Ectodermal cell (in vitro differentiated cells): ENCODE results near the gene MLN.

Experiments used
- H3K27ac ChIP-seq: 2 replicates; pipeline ENCODE4 v1.7.0; 2013; ENCODE audit warnings: mild to moderate bottlenecking, low read depth, low read length; ENCODE audit not compliant: insufficient read depth, poor library complexity, severe bottlenecking
- H3K27me3 ChIP-seq: 2 replicates; pipeline ENCODE4 v1.7.0; 2013; ENCODE audit warnings: mild to moderate bottlenecking, low read length; ENCODE audit not compliant: insufficient read depth, control insufficient read depth, poor library complexity, severe bottlenecking
- H3K36me3 ChIP-seq: one replicate; pipeline ENCODE4 v1.7.0; 2013; ENCODE audit warnings: low read length; ENCODE audit not compliant: control insufficient read depth, insufficient read depth
- H3K4me1 ChIP-seq: one replicate; pipeline ENCODE4 v1.7.0; 2013; ENCODE audit warnings: low read length; ENCODE audit not compliant: control insufficient read depth, insufficient read depth
- H3K4me3 ChIP-seq: 2 replicates; pipeline ENCODE4 v1.7.0; 2013; ENCODE audit warnings: low read depth, low read length, control low read depth; ENCODE audit not compliant: insufficient read depth
- H3K9me3 ChIP-seq: 2 replicates; pipeline ENCODE4 v1.7.0; 2013; ENCODE audit warnings: mild to moderate bottlenecking, low read length, moderate library complexity; ENCODE audit not compliant: control insufficient read depth
- WGBS, 2 experiments: methylation state at CpG; one replicate each; pipeline ENCODE4 v1.1.7; 2013; ENCODE audit warnings: missing lambda C conversion rate in 2 of 2; 5-methylcytosine and 5-hydroxymethylcytosine counted together

The MLN gene

DNA sequence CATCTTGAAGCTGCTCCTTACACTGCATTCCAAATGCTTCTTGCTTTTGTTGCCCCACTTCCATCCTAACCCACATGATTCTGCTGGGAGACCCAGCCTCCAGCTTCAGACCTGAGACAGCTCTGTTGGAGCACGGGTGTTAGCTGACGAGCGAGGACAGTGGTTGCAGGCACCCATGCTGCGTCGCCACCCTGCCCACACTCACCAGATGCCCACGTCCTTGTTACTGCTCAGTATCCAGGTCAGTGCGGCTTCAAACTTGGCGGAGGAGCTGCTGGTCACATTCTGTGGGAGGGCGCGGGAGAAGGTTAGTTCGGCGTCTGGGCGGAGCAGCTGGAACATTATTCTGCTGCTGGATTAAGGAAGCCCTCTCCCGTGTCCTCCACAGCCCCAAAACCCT lies 23.9 kb downstream of the MLN start:
- H3K4me3 ChIP-seq = no peak overlapping the region
- no peaks in the 10 kb centered on the region for H3K9me3 ChIP-seq
- H3K4me1 ChIP-seq = peaks cover 56% of the 10 kb centered on the region
- H3K36me3 ChIP-seq = peaks cover 36% of the 10 kb centered on the region
- H3K27ac ChIP-seq = no peak overlapping the region
- WGBS, 2 experiments = 90 to 91% methylated on average over 14 of the region's 14 CpGs
- no peaks in the 10 kb centered on the region for H3K27me3 ChIP-seq

DNA sequence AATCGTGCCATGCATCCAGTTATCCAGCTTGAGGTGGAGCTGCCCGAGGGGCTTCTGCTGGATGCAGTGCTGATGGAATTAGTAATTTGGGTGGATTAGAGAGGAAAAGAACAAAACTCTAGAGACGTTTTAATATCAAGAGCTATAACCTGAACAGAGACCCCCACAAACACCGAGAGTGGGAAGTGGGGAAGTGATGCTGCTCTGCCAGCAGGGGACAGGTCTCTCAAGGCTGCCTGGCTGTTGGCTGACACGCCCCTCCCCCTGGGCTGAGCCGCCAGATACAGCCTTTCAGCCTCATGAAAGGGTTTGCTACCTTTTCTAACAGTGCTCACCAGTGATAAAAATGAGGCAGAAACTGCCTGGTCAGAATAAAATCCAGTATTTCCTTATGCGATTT lies 24.5 kb downstream of the MLN start:
- H3K9me3 ChIP-seq = no peaks in the 10 kb centered on the region
- no peak overlapping the region for H3K27ac ChIP-seq
- no peaks in the 10 kb centered on the region for H3K27me3 ChIP-seq
- peaks cover 53% of the 10 kb centered on the region for H3K4me1 ChIP-seq
- H3K4me3 ChIP-seq = no peak overlapping the region
- H3K36me3 ChIP-seq = peaks cover 39% of the 10 kb centered on the region
- WGBS, 2 experiments = 57 to 58% methylated on average over 7 of the region's 7 CpGs

DNA sequence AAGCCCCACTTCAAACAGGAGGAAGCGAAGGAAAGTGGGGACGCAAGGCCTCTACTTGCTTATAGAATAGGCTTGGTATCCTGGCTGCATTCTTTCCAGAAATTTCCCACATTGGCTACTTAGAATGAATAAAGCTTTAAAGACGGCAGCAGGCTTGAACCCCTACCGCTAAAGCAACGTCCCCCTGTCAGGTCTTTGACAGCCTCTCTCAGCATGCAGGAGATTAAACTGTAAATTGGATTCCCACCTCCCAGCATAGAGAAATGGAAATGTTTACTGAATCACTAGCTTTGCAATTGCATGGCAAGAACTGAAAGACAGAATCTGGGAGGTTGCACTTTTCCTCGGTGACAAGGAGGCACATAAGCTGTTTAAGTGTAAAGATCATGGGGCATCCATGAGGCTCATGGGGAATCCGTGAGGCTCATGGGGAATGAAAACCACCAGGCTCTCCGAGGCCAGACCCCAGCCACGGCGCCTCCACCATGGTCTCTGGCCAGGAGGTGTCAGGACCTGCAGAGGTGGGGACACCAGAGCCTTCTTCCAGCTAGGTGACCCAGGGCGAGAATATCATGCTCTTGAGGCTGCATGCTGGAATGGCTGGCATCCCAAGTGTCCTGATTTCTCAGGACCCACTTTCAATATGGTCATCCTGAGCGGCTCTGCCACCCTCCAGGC lies 25.2 kb downstream of the MLN start:
- Histone ChIP-seq H3K27me3 (no peaks in the 10 kb centered on the region), H3K4me3 (no peak overlapping the region), H3K27ac (peak overlapping the region; percentile 47), H3K4me1 (peaks cover 56% of the 10 kb centered on the region), H3K9me3 (no peaks in the 10 kb centered on the region), H3K36me3 (peaks cover 32% of the 10 kb centered on the region)
- 49 to 51% methylated on average over 12 of the region's 12 CpGs for WGBS, 2 experiments

DNA sequence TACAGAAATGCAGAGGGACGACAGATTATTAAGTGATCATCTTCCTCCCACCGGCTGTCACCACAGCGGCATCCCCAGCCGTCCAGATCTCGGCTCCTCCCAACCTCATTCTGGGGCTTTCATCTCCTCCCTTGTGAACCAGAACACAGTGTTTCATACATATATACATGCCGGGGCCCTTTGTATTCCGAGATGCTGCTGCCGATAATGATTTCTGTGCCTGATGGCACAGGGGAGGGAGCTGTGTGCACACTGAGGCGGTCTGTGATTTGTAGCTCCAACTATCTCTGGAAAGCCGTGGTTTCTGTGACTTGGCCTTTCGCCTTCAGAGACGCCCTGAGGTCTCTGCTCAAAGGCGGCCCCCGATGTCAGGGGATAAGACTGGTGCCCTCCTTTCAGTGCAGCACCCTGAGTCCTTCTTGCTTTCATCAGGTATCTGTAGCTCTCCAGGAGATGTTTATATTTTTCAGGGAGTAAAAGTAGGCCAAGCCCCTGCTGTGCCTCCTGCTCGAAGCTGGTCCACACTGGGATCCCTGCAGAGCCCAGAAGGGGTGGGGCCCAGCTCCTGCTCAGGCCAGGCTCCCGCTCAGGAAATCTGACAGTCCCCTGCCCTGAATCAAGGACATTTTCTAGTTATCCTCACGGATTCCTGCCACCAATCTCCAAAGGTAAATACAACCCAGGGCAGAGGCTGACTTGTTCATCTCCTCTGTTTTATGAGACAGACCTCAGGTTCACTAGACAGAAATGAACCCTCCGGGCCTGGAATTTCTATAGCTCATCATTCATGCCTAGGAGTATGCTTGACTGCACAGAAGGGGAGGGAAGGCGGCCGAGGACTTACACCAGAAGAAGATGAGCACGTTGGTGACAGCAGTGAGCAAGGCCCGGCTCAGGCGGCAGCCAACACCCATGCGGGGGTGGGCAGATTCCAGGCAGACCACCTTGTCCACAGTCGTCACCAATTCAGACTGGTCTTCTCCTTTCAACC lies 26.1 kb downstream of the MLN start:
- H3K4me3 ChIP-seq = no peak overlapping the region
- peaks cover 26% of the 10 kb centered on the region for H3K36me3 ChIP-seq
- peaks cover 57% of the 10 kb centered on the region for H3K4me1 ChIP-seq
- no peaks in the 10 kb centered on the region for H3K27me3 ChIP-seq
- WGBS, 2 experiments = 85% methylated on average over 25 of the region's 25 CpGs
- no peaks in the 10 kb centered on the region for H3K9me3 ChIP-seq
- peak overlapping the region; percentile 47 for H3K27ac ChIP-seq

DNA sequence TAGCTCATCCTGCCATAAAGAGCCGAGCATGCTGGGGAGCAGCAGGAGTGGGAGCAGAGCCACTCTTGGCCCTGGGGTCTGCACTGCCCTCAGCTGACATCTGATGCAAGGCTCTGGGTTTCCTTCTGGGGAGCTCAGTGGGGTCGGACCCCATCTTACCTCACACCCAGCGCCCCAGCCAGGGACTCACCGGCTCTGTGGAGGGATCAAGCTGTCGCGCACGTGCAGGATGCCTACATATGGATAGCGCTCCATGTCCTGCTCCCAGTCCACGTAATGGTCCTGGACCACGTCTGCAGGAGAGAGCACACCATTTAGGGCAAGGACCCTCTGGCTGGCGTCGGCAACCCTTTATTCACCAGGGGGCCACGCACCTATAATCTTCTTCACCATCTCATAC lies 27.0 kb downstream of the MLN start:
- Histone ChIP-seq H3K27me3 (no peaks in the 10 kb centered on the region), H3K4me3 (no peak overlapping the region), H3K4me1 (peaks cover 53% of the 10 kb centered on the region), H3K9me3 (no peaks in the 10 kb centered on the region), H3K27ac (no peak overlapping the region), H3K36me3 (peaks cover 28% of the 10 kb centered on the region)
- WGBS, 2 experiments = 96% methylated on average over 13 of the region's 13 CpGs

DNA sequence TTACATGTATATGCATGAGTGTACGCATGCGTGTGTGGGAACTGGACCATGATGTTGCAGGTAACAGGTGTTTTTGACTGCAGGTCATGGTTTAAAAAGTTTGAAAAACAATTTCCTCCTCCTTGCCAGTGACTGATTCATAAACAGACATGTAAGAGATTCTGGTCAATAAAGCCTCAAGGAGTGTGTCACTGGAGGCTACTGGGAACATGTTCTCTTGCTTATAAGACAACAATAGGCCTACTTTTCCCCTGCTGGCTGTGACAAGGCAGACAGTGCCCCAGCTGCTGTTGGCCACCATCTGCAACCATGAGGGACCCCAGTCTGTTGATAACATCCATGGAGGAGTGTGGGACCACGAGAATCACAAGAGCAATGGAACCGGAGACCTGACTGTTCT lies 27.6 kb downstream of the MLN start:
- no peak overlapping the region for H3K4me3 ChIP-seq

DNA sequence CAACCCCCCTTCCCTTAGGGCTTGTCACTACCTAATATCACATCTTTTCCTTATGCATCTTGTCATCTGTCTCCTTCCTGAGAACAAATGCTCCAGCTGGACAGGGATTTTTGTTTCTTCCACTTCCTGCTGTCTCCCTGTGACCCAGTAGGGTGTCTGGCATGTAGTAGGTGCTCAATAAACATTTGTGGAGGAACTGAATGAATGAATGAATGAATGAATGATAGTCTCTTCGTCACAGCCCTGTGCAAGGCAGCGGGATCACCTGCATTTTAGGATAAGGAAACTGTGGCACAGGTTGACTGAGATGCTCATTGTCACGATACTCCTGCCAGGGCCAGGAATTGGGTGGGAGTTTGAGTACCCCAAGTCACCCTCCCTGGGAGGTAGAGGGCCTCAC lies 29.0 kb downstream of the MLN start:
- H3K36me3 ChIP-seq = peaks cover 28% of the 10 kb centered on the region
- no peak overlapping the region for H3K4me3 ChIP-seq
- peaks cover 48% of the 10 kb centered on the region for H3K4me1 ChIP-seq
- no peaks in the 10 kb centered on the region for H3K9me3 ChIP-seq
- no peaks in the 10 kb centered on the region for H3K27me3 ChIP-seq
- H3K27ac ChIP-seq = no peak overlapping the region
- WGBS, 2 experiments = 95 to 96% methylated on average over 3 of the region's 3 CpGs

More for the DNA sequence above, 27.6 kb downstream of the MLN start:
- WGBS, 2 experiments = 95 to 96% methylated on average over 4 of the region's 4 CpGs
- Histone ChIP-seq H3K36me3 (peaks cover 28% of the 10 kb centered on the region), H3K4me1 (peaks cover 49% of the 10 kb centered on the region), H3K9me3 (no peaks in the 10 kb centered on the region), H3K27ac (no peak overlapping the region), H3K27me3 (no peaks in the 10 kb centered on the region)

DNA sequence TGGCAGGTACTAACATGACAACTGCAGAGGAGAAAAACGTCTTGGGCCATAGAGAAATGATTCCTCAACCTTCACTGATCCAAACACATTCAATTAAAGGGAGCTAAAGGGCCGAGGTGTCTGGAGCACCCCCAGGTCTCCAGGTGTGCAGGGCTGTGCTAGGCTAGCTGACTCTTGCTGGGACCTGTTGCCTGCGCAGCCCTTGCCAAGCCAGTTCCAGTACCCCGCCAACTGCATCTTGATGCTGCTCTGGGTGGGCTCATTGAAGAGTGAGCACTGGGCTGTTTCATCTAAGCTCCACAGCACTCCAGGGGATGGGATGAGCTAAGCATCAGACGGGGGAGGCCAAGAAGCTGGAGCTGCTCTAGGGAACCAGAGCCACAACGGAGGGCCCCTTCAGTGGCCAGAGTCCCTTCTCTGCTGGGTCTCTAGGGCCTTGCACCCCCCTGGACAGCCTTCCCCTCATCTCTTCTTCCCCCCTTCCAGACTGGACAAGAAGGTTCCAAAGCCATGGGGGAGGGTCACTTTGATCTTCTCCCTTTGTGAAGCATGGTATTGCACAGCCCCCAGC lies 30.8 kb downstream of the MLN start:
- Histone ChIP-seq H3K4me1 (peaks cover 34% of the 10 kb centered on the region), H3K4me3 (no peak overlapping the region), H3K9me3 (no peaks in the 10 kb centered on the region), H3K27ac (no peak overlapping the region), H3K27me3 (no peaks in the 10 kb centered on the region), H3K36me3 (peaks cover 28% of the 10 kb centered on the region)
- 89 to 90% methylated on average over 6 of the region's 6 CpGs for WGBS, 2 experiments

DNA sequence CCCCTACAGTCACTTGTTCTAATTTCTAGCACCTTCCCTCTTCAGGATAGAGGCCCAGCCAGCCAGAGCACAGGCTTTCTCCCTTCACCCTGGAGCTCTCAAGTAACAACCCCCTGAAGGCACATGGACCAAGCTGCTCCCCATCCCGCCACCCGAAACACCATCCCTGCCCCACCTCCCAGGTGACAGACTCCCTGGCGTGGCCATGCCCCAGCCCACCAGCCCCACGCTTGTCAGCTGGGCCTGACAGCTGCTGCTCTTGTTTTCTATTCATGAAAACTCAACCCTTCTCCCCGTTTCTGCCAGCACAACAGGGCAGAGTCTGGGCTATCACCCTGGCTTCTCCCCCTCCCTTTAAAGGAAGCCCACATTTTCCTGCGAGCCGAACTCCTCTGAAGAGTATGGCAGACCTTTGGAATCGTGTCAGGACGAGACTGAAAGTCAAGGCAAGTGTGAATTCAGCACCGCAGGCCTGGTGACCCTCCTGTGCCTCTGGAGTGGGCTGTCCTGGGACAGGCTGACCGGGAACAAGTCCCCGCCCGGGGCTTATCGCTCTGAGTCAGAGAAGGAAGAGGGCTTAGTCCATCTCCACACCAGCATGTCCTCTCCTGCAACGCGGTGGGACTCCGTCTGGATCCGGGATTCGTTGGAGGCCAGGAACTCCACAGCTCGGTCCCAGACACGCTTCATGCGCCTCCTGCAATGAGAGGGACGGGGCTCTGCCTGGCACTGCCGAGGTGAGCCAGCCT lies 31.5 kb downstream of the MLN start:
- no peaks in the 10 kb centered on the region for H3K27me3 ChIP-seq
- no peak overlapping the region for H3K27ac ChIP-seq
- H3K9me3 ChIP-seq = no peaks in the 10 kb centered on the region
- H3K4me1 ChIP-seq = peaks cover 28% of the 10 kb centered on the region
- WGBS, 2 experiments = 88 to 89% methylated on average over 24 of the region's 24 CpGs
- peaks cover 24% of the 10 kb centered on the region for H3K36me3 ChIP-seq
- no peak overlapping the region for H3K4me3 ChIP-seq
